GM19043 (cell line): ENCODE results near the gene UBAP1.
"Not testable (repeated sequence)": the region's sequence is repeated elsewhere in the genome, so short reads cannot be mapped to it uniquely, and the experiment has no call there.

ENCODE experiments used
- ATAC-seq: cut with Tn5 transposase; IDR thresholded peaks from one replicate; pipeline ENCODE4 v1.9.1; 2021; ENCODE audit warnings: low read depth; ENCODE audit not compliant: unreplicated experiment

Gene UBAP1

DNA sequence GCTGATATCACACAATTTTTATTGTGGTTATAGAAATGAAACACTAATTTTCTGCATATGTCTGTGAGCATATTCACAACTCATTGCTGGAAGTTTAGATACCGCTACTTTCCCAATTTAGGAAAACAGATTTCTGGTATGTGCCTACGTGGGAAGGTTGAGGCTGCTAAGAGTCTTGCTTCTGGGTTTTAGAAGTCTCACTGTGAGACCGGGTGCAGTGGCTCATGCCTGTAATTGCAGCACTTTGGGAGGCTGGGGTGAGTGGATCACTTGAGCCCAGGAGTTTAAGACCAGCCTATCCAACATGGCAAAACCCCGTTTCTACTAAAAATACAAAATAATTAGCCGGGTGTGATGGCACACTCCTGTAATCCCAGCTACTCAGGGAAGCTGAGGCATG, 39.6 kb downstream of the UBAP1 start:
- no peak for ATAC-seq

DNA sequence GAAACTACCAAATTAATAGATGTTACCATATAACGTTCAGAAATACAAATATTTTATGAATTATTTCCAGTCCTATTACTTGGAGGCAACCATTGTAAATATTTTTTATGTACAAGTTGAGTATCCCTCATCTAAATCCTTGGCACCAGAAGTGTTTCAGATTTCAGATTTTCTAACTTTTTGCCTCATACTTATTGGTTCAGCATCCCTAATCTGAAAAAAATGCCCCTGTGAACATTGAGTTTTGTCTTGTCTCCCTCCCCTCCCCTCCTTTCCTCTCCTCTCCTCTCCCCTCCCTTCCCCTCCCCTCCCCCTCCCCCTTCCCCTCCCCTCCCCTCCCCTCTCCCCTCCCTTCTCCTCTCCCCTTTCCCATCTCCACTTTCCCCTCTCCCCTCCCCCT, 40.6 kb downstream of the UBAP1 start:
- no peak for ATAC-seq

DNA sequence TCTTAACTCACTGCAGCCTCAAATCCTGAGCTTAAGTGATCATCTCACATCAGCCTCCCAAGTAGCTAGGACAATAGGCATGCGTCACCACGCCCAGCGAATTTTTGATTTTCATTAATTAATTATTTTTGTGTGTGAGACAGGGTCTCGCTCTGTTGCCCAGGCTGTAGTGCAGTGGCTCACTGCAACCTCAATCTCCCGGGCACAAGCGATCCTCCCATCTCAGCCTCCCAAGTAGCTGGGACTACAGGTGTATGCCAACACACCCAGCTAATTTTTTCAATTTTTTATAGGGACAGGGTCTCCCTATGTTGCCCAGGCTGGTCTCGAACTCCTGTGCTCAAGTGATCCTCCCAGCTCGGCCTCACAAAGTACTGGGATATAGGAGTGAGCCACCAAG, 41.4 kb downstream of the UBAP1 start:
- ATAC-seq: no peak

DNA sequence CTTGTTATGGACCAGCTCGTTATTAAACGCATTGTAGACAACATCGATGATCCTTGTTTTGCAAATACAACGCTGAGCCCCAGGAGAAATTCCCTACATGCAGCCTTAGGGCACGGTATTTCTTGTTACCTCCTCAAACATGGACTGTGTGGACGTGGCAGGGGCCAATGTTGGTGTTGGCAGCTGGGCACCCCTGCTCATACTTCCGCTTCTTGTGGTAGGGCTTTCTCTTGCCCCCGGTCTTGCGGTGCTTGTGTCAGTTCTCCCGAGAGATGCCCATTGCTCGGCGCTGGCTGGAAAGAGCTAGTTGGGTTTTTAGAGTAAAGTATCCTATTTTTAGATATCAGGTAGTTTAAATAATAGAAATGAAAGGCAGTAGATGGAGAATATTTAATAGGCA, 45.5 kb downstream of the UBAP1 start:
- ATAC-seq: no peak

DNA sequence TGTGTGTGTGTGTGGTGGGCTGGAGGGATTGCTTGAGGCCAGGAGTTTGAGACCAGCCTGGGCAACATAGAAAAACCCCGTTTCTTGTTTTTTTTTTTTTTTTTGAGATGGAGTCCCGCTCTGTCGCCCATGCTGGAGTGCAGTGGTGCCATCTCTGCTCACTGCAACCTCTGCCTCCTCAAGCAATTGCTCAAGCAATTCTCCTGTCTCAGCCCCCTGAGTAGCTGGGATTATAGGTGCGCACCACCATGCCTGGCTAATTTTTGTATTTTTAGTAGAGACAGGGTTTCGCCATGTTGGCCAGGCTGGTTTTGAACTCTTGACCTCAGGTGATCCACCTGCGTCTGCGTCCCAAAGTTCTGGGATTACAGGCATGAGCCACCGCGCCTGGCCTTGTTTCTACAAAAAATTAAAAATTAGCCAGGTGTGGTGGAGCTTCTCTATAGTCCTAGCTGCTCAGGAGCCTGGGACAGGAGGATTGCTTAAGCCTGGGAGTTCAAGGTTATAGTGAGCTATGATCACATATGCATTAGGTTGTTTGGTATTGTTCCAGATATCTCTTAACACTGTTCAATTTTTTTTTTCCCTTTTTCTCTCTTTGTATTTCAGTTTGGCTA, 47.4 kb downstream of the UBAP1 start:
- not testable (repeated sequence) for ATAC-seq

DNA sequence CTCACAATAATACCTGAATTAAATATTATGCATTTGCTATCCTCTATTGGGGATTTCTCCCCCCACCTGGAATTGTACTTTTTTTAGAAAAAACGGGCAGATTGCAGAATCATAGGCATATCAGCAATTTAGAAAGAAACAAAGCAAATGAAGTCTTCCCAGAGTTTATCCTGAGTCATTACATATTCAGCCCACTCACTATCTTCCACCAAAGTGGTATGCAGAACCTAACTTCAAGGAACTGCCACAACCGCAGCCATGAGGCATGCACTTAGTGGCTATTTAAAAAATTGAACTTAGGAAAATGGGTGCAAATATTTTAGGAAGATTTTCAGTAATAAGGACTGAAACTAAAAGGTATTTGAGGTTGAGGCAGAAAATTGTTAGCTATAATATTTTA, 48.6 kb downstream of the UBAP1 start:
- no peak for ATAC-seq

DNA sequence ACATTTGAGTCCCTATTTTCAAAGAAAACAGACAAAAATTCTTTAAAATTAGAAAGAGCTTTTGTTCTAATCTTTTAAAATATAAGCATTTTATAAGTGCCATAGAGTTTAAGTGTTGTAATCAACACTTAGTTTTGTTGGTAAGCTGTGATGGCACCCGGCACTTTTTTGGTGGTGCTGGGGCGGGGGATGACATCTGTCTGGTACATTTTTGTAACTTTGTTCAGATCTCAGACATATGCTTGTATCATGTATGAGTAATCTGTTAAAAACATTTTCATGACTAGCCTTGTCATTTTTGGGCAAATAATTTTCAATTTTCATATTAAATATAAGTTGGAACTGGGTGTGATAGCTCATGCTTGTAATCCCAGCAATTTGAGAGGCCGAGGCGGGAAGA, 51.7 kb downstream of the UBAP1 start:
- no peak for ATAC-seq

DNA sequence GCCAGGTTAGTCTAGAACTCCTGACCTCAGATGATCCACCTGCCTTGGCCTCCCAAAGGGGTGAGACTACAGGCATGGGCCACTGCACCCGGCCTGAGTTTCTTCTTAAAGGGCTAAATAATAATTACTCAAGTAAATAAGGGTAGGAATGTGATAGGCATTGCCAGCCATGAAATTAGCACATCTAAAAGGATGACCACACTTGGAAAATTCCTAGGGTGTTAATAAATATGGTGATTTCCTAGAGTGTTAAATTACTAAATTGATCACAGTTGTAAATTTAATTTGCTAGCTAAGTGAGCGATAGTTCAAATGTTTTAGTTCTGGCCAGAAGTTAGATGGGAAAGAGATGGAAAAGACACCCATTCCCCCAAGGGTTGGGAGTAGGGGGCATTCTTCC, 53.4 kb downstream of the UBAP1 start:
- ATAC-seq: no peak

DNA sequence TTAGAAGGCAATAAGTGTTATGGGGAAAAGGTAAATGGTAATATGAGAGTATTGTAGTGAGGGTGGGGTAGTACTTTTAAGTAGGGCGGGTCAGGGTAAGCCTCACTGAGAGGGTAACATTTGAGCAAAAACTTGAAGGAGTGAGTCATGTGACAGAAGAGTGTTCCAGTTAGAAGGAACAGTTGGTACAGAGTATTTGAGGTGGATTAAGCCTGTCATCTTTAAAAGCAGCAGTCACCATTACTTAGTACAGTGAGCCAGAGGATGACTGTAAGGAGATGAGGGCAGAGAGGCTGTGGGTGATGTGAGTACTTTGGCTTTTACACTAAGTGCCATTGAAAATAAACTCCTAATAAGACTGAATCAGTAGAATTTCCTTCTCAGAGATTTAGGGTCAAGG, 54.8 kb downstream of the UBAP1 start:
- ATAC-seq: no peak

DNA sequence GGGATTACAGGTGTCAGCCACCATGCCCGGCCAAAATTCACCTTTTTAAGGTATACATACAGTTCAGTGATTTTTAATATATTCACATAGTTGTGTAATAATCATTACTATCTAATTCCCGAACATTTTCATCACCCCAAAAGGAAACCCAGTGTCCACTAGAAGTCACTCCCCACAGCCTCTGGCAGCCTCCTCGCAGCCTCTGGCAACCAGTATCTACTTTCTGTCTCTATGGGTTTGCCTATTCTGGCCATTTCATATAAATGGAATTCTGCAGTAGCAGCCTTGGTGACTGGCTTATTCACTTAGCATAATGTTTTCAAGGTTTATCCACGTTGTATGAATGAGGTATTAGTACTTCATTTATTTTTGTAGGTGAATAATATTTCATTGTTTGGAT, 59.0 kb downstream of the UBAP1 start:
- no peak for ATAC-seq

DNA sequence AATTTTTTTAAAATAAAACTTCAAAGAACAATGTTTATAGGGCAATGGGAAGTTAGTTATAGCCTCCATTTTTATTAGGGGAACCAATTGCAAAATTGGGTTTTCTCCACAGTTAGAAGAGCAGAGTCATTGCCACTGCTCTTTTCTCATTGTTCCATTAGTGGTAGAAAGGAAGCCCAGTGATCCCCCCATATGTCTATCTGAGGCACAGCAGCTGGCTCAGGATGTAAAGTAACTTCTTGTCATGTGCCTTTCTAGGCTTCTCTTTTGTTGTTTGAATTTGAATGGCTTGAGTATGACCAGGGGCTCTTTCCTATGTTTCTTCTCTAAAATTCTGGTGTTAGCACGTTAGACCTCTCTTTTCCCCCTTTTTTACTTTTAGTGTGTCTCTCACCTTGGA, 61.2 kb downstream of the UBAP1 start:
- ATAC-seq: no peak

DNA sequence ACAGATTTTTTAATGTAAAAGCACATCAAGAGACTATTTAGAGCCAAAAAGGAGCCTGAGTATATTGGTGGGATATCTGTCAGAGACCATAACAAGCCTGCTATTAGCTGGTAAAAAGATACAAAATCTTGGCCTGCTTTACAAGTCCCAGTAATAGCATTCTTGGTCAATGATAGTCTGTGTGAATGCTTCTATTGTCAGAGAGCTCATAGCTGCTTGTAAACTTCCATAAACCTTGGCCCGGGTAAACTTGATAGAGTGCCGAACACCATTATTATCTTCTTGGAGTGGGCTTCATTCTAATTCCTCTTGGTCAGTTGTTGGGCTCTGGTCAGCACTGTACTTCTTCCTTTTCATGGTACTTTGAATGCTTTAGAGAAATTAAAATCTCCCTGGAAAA, 64.0 kb downstream of the UBAP1 start:
- ATAC-seq: no peak

DNA sequence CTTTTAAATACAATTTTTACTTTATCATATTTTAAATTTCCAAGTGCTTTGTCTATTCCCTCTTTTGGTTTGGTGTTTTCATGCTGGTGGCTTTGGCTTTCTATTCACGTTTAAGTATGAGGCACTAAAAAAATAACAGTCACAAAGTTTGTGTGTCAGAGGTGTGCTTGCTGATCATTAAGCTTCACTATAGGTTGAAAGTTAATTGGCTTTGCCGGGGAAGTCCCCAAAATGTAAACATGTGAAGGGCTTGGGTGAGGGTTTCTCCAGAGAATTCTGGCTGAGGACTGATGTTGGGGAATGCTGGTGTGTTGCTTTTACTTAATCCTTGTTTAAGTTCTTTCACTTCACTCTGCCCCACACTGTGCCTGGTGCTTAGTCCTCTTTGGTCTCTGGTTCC, 66.4 kb downstream of the UBAP1 start:
- ATAC-seq: not testable (repeated sequence)

DNA sequence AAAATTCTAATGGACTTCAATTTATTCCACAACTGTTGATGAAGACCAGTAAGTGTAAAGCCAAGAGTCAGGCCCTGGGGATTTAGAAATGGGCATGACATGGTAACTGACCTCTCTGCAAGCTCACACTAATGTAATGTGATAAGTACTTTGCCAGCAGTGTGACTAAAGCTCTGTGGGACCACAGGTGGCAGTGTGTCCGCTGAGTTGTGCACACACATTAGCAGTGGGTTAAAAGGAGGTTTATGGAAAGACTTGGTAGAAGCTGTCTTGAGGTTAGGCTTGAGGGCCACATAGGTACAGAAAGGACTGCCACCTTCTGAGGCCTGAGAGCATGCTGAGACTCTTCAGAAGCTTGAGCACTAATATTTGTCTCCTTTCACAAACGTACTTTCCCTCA, 67.6 kb downstream of the UBAP1 start:
- no peak for ATAC-seq

DNA sequence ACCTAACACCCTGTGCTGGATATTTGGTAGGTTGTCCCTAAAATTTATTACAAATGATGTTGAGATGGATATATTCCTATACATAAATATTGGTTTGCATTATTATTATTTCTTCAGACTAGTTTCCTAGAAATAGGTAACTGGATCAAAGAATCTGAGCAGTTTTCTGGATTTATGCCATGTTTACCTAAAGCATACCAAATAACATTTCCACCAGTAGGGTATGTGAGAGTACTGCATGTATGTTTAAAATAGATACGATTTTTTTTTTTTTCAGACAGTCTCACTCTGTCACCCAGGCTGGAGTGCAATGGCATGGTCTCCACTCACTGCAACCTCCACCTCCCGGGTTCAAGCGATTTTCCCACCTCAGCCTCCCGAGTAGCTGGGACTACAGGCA, 68.9 kb downstream of the UBAP1 start:
- not testable (repeated sequence) for ATAC-seq

DNA sequence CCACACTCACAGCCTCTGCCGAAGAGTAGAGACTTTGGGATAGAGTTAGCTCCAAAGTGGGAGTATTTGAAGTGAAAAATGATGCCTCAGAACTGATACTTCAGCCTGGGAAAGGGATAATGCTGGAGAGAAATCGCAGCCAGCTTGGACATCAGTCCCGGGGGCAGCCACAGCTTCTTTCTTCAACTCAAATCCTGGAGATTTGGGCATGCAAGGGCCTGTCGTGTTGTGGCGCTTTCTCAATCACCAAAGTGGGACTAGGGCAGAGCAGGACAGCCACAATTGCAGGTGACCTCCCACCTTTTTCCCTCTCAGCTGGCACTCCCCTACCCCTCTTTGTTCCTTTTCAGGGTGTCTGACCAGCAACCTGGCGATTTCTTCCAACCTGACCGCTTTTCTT, 70.4 kb downstream of the UBAP1 start:
- no peak for ATAC-seq

DNA sequence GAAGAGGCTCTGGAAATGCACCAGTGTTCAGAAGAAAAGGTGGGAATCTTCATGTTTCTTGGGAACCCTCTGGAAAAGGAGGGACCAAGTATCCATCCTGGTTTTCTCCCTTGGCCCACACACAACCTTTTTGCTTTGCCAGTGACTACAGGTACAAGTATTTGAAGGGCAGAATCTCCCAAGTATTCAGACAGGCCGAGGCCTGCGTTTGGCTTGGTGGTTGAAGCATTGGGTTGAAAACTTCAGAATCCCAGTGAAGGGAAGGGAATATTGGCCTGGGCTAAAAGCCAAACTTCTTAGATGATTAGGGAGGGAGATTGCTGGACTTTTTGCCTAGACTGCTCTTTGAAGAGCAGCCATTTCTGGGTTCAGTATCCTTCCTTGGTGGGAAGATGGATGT, 71.9 kb downstream of the UBAP1 start:
- ATAC-seq: no peak

DNA sequence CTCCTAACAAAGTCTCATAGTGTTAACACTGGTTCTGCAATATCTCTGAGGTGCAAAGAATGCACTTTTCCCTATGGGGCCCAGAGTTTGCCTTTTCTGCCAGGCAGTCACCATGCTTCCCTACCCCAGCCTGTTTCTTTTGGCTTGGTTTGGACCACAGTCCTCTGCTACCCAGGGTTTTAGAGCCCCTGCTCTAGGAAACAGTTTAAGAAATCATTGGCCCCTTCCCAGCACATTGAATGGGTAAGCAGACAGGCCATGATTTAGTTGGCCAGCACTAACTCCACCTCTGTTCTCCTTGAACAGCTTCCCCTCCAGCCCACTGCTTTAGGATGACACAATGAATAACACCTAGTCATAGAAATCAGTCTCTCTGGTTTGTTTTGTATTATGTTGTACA, 73.2 kb downstream of the UBAP1 start:
- no peak for ATAC-seq

DNA sequence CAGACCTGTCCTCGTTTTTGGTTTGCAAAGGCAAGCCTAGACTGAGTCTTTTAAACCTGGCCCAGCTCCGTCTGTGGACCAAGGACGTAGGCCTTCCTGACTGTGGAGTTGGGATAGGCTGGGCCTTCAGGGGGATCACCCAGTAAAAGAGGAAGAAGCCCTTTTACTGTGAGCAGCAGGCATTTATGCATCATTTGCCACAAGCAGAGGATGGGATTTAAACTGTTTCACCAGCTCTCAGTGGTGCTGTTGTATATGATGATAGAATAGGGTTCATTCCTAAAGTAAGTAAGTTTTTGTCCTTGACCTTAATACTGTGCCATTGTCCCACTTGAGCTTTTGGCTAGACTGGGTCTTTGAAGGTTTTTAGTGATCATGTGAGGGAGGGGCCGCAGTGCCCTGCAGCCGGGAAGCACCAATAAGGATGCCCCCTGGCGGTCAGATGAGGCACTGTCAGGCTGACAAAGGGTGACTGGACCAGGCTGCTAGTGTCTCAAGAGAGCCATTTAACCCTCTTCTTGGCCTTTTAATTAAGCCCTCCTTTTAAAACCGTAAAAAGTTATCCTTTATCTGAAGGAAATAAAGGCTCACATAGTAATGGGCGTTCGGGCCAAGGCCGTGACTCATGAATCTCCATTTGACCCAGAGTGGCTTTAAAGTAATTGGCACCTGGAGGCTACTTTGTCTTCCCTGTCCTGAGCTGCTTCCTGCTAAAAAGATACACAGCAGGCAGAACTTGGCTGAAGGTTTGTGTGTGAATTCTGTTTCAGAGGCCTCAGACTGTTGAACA, 74.0 kb downstream of the UBAP1 start:
- no peak for ATAC-seq

DNA sequence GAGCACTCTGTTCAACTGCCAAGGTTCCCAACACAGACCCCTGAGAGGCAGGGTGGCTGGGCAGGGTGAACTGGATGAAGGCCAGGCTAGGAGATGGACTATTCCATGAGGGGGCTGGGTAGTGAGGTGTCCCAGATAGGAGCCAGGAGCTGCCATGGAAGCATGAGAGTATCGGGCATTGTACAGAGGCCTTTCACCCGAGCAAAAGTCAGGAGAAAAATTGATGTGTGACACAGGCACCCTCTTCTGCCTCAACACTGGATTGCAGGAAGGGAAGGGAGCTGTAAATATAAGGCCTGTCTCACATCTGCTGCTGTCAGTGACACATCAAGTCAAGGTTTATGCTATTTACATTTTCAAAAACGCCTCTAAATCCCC, 74.6 kb downstream of the UBAP1 start:
- no peak for ATAC-seq

DNA sequence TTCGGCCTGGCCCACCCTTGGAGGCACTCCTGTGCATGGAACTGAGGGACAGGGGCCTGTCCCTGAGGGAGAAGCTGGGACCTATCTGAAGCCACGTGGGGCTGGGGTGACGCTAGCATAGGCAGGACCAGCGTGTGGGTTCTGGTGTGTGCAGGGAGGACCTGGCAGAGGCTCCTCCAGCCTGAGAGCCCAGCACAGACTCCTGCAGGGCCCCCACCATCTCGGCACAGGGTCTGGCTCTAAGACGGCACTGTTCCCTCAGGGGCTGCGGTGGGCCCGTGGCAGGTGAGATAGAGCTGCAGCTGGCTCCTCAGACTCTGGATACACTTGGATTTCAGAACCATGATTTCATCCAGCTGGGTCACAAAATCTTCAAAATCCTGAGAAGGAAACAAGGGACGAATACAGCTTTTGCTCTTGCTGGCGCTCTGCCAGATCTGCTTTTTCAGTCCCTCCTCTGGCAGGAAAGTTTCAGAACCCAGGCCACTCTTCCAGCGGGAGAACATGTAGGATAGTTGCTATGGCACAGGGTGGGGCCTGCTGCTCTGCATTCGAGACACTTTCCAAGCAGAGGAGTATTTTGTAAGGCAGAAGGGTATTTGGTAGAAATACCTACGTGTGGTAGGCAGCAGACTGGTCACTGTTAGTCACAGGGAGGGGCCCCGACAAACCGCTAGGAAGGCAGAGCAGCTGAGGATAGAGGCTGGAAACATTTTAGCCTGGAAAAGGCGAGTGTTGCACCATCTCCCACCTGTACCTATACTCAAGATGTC, 75.5 kb downstream of the UBAP1 start:
- ATAC-seq: no peak
